Central memory CD4-positive, alpha-beta T cell (primary cell): Measurements from ENCODE around the gene MAGOHB.
"Not testable (repeated sequence)": the region's sequence is repeated elsewhere in the genome, so short reads cannot be mapped to it uniquely, and the experiment has no call there.

ENCODE experiments used
- DNase-seq: peaks from one replicate; pipeline ENCODE4 v3.0.0; 2022

MAGOHB gene

DNA sequence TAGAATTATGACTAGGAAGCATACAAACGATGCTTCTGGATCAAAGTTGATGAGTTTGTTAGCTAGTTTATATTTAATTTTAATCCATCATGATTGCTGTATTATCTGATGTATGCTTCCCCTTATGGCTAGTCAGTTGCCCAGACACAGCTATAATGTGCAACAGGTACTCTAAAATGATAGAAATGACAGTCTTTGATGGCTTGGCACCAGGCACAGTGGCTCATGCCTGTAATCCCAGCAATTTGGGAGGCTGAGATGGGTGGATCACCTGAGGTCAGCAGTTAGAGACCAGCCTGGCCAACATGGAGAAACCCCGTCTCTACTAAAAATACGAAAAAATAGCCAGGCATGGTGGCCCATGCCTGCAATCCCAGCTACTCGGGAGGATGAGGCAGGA lies 2.2 kb downstream of the MAGOHB start:
- not testable (repeated sequence) for DNase-seq

DNA sequence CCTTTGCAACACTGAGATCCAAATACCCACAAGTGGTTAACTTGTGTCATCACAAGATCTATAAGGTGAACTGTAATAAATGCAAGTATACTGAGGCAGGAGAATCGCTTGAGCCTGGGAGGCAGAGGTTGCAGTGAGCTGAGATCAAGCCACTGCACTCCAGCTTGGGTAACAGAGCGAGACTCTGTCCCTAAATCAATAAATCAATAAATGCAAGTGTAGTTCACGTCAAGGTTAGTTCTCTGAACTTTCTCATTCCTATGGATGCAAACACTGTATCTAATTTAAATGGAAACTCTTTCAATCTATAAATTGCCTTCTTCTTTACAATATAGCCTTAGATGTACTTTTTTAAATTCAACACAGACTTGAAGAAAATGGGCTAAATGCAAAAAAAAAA lies 3.2 kb downstream of the MAGOHB start:
- DNase-seq, result no peak

GRCh38 chr12:10607885-10608458 lies 5.4 kb downstream of the MAGOHB start:
- DNase-seq, result no peak

GRCh38 chr12:10601860-10602259 lies 11.5 kb downstream of the MAGOHB start:
- DNase-seq, result no peak

GRCh38 chr12:10600988-10601387 lies 12.4 kb downstream of the MAGOHB start:
- DNase-seq, result no peak

DNA sequence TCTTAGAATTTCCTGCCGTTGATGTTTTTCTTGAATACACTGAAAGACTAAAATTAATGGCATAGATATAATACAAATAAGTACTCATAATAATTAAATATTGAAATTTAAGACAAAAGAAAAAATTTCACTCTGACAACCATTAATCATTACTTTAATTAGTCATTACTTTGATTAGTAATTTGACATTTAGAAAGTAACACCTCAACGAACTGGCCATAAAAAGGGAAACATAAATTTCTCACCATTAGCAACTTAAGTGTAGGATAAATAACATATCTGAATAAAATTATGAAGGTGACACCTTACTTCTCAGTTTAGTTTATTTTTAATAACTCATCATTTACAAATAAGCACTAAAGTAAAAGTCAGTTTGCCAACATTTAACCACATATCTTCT lies 17.5 kb downstream of the MAGOHB start:
- no peak for DNase-seq

GRCh38 chr12:10590966-10591365 lies 22.4 kb downstream of the MAGOHB start:
- no peak for DNase-seq

GRCh38 chr12:10584415-10584814 lies 29.0 kb downstream of the MAGOHB start:
- DNase-seq, result no peak

DNA sequence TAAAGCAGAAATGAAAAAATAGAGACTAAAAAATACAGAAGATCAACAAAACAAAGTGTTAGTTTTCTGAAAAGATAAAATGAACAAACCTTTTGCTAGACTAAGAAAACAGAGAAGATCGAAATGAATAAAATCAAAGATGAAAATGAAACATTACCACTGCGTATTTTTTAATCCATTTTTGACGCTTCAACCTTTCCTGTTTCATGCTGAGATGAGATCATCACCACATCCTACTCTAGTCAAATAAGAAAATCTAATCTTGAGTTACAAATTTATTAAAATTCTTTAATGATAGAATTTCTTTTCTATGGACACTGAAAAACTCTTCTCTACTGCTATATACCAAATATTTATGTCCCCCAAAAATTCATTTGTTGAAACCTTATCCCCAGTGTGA lies 30.7 kb downstream of the MAGOHB start:
- DNase-seq, result no peak

DNA sequence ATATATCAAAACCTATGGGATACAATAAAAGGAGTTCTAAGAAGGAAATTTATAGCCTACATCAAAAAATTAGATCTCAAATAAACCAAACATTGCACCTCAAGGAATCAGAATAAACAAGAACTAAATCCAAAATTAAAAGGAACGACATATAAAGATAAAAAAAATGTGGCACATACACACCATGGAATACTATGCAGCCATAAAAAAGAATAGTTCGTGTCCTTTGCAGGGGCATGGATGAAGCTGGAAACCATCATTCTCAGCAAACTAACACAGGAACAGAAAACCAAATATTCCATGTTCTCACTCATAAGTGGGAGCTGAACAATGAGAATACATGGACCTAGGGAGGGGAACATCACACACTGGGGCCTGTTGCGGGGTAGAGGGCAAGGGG lies 31.3 kb downstream of the MAGOHB start:
- not testable (repeated sequence) for DNase-seq

- no peak for DNase-seq
Observed at GRCh38 chr12:10574307-10574706, 39.1 kb downstream of the MAGOHB start.

DNA sequence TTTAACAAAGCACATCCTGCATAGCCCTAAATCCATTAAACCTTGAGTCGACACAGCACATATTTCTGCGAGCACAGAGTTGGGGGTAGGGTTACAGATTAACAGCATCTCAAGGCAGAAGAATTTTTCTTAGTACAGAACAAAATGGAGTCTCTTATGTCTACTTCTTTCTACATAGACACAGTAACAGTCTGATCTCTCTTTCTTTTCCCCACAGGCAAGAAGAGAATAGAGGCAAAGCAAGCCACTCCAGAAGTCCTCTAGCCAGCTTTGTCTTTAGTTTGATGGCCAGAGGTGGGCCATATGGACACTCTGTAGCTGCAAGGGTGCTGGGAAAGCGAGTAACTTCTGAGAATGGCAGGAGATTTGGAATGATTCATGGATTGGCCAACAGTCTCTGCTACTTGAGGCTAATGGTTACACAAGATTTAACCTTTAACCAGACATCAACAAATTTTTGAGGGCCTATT lies 41.4 kb downstream of the MAGOHB start:
- DNase-seq, result not testable (repeated sequence)

- DNase-seq, result no peak
Observed at GRCh38 chr12:10571141-10571540, 42.3 kb downstream of the MAGOHB start.

DNA sequence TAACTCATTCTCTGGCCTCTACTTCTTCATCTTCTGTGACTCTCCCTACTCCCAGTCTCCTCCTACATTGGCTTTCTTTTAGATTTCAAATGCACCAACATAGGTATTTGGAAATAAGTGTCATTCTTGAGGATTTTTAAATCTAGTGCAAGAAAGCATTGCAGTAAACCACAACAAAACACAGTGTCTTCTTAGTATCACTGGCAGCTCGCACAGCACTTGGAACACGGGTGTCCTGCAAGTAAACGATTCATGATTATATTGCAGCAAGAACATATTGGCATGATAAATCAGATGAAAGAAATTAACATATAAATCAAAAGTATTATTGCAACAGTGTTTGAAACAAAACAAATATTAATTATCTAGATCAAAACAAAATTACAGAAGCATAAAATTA lies 45.6 kb downstream of the MAGOHB start:
- DNase-seq, result no peak

DNA sequence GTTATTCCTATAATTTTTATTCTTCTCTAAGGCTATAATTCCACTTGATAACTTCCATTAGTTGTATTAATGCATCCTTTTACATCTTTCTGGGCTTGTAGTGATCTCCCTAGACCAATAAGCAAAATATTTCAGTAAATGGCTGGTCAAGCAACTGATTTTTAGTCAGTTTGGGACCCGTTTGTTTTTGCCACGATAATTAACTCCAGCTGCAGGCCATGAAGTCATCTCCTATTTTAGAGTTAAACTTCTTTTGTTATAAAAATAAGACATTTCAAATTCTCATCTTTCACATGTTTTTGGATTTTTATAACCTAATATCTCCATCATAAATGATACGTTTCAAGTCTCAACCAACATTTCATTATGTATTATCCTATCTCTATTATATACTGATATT lies 49.4 kb downstream of the MAGOHB start:
- DNase-seq, result no peak

- no peak for DNase-seq
Observed at GRCh38 chr12:10563002-10563401, 50.4 kb downstream of the MAGOHB start.

GRCh38 chr12:10562306-10562933 lies 51.0 kb downstream of the MAGOHB start:
- peak; percentile 14 for DNase-seq

DNA sequence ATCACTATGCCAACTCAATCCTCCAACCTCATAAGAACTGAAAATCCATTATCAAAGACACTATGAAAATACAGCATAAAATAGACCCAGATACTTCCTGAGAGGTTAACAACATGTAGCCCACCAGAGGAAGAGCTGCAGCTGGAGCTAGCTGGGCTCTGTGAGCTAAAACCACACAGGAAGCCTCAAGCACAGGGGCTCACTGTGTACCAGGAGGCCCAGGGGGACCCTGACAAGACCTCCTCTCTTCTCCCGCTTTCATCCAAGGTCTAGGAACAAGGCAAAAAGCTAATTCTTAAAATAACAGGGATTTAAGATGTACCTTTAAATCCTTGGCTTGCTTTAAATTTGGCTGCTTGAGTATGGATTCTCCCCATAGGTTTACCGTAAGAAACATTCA lies 54.2 kb downstream of the MAGOHB start:
- DNase-seq, result no peak

- DNase-seq, result no peak
Observed at GRCh38 chr12:10558789-10559188, 54.6 kb downstream of the MAGOHB start.

- DNase-seq, result no peak
Observed at GRCh38 chr12:10558301-10558700, 55.1 kb downstream of the MAGOHB start.

- no peak for DNase-seq
Observed at GRCh38 chr12:10557766-10558165, 55.6 kb downstream of the MAGOHB start.

DNA sequence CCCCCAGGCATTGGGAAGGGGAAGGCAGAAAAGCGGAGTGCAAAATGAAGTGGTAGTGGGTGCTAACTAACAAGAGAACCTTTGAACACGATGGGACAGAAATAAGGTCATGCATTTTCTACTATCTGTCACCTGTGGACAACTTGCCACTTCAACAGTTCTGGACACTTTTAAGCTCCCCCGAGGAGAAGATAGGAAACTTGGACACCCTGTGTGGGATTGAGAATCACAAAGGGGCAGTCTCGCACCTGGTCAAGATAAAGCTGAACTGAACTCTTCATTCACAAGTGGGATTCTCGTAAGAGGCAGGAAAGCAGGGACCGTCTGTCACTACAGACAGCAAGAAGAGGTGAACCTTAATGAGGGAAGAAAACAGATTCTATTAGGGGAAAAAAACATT lies 56.1 kb downstream of the MAGOHB start:
- no peak for DNase-seq

DNA sequence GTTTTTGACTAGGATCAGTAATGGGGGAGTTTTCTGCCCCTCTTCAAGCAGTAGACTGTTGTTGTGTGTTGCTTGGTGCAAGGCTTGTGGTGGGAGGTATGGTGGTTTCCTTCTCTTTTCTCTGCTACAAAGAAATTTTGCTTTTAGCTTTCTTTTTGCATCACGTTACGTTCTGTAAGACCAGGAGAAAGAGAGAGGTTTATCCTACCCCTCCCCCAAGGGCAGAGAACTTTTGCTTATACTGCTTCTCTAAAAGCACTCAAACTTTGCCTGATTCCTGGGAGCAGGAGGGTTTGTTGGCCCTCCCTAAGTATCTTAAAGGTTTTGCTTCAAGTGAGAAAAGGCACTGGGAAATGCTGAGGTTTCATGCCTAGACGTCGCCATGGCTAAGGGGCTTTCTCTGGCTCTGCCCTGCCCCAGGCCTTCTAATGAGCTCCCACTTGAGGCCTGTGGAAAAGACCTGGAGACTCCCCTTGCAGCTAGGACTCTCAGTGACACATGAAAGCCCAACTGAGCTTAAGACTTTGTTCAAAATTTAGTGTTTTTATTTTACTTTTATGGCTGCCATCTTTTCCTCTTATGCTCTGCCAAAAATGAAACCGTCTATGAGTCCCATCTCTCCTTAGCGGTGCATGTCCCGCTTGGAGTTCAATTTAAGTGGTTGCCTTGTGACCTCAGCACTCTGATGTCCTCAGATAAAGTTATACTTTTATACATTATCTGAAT lies 58.5 kb downstream of the MAGOHB start:
- DNase-seq, result no peak

DNA sequence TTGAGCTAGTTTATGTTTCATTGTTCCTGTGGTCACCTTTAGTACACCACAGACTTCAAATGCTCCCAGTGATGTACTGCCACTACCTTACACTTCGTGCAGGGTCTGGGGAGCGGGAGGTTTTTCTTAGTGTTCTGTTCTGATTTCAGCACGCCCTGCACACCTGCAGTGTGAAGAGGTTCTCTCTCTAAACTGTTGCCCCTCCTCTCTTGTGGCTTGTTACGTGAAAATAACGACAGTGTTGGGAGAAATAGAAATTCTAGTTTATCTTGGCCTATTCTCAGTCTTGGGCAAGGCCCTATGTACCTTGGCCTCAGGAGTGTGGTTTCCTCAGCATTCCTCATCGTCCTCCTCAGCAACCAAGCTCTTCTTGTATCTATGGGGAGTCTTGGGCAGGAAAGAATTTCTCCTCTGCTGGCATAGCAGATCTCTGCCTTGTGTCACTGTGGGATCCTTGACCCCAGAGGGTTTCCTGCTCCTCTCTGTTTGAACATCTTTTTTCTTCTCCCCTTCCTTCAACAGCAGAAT lies 59.1 kb downstream of the MAGOHB start:
- no peak for DNase-seq
